Mucosa of descending colon (tissue), 3 donors: Measurements from ENCODE around the gene SPG7. TPM values are rescaled to one million over a fixed set of nuclear protein-coding genes. Genes with fewer than 3 reads are reported as not detected.
A peak's percentile ranks its signal among the peaks of the same experiment; 100 is the strongest.
"Not testable (repeated sequence)": the region's sequence is repeated elsewhere in the genome, so short reads cannot be mapped to it uniquely, and the experiment has no call there.

Source experiments
- ATAC-seq: fragments of 200-7000 bp; cut with Tn5 transposase; one replicate; pipeline ENCODE4 v1.9.1; 2020; ENCODE audit warnings: mild to moderate bottlenecking, moderate library complexity
- DNase-seq, 3 donors: peaks; one replicate each; pipeline ENCODE4 v3.0.0-alpha.2; 2020
- H3K36me3 ChIP-seq: fragments of 200-600 bp; one replicate; pipeline ENCODE4 v1.8.0; 2021; ENCODE audit warnings: low read depth, mild to moderate bottlenecking
- H3K4me1 ChIP-seq: fragments of 200-600 bp; one replicate; pipeline ENCODE4 v1.8.0; 2021; ENCODE audit warnings: low read depth, mild to moderate bottlenecking
- H3K4me3 ChIP-seq: fragments of 200-600 bp; one replicate; pipeline ENCODE4 v1.8.0; 2021; ENCODE audit warnings: mild to moderate bottlenecking
- H3K9me3 ChIP-seq: fragments of 200-600 bp; one replicate; pipeline ENCODE4 v1.8.0; 2021; ENCODE audit warnings: mild to moderate bottlenecking
- intact Hi-C, 2 donors: fragments of 100-400 bp; cut with DNase I in 1 of 2; cut with micrococcal nuclease in 1 of 2; formaldehyde crosslinking; loops; one replicate each; pipeline versions ENCODE4 v1.11.0 to v1.11.1; 2022; cut with DNase I, micrococcal nuclease
- total RNA-seq, 3 donors: library from RNA; stranded (reverse); fragmentation: NEBNext Ultra II Directional in 2 of 3; extraction: Animal tissue kit (Norgen Biotek cat#: 25700) in 2 of 3; gene quantifications; one replicate each; pipeline versions ENCODE4 v1.2.1 to v1.2.4, GENCODE V29; 2021 to 2023
- TF ChIP-seq, protein P1 (sequence below): fragments of 200-600 bp; IDR thresholded peaks from one replicate; pipeline ENCODE4 v1.8.0; 2022; ENCODE audit warnings: antibody characterized with exemption, mild to moderate bottlenecking
- donor health status: DM: no; HTN: no; CAD: no; lungs with moderate emphysema.
- donor health status: DM: no; HTN: no; CAD: no.
- donor health status: DM: no; HTN: yes; CAD: no.

SPG7 gene
- total RNA-seq, 3 donors from 2014 or later, result 112 to 137 (median 121) TPM

DNA sequence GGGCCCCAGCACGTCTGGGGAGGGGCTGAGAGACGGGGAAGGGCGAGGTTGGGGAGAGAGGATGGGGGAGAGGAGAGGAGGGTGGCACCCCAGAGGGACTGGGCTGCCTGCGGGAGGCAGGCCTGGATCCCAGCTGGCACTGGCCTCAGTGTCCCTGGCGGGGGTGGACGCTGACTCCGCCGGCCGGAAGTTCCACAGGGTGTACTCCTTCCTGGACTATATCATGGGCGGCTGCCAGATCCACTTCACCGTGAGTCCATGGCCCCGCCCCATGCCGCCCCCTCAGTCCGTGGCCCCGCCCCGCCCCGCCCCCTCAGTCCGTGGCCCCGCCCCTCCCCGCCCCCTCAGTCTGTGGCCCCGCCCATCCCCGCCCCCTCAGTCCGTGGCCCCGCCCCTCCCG is 78.7 kb downstream of the SPG7 start:
- intact Hi-C loops, result no loop called here
- Histone ChIP-seq H3K4me3 (no peak overlapping the region), H3K9me3 (no peaks in the 10 kb centered on the region), H3K4me1 (no peaks in the 10 kb centered on the region), H3K36me3 (no peaks in the 10 kb centered on the region)
- ATAC-seq, result peak; percentile 77
- peak in 1 of 3 donors; percentile 68 for DNase-seq
- TF ChIP-seq, protein P1, sequence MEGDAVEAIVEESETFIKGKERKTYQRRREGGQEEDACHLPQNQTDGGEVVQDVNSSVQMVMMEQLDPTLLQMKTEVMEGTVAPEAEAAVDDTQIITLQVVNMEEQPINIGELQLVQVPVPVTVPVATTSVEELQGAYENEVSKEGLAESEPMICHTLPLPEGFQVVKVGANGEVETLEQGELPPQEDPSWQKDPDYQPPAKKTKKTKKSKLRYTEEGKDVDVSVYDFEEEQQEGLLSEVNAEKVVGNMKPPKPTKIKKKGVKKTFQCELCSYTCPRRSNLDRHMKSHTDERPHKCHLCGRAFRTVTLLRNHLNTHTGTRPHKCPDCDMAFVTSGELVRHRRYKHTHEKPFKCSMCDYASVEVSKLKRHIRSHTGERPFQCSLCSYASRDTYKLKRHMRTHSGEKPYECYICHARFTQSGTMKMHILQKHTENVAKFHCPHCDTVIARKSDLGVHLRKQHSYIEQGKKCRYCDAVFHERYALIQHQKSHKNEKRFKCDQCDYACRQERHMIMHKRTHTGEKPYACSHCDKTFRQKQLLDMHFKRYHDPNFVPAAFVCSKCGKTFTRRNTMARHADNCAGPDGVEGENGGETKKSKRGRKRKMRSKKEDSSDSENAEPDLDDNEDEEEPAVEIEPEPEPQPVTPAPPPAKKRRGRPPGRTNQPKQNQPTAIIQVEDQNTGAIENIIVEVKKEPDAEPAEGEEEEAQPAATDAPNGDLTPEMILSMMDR, result no peak

DNA sequence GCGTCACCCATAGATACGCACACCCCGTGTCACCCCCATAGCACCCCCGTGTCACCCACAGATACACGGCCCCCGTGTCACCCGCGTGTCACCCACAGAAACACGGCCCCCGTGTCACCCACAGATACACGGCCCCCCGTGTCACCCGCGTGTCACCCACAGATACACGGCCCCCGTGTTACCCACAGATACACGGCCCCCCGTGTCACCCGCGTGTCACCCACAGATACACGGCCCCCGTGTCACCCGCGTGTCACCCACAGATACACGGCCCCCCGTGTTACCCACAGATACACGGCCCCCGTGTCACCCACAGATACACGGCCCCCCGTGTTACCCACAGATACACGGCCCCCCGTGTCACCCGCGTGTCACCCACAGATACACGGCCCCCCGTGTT is 79.5 kb downstream of the SPG7 start:
- intact Hi-C loops, DNase-seq, H3K9me3 ChIP-seq, H3K36me3 ChIP-seq, H3K4me1 ChIP-seq, ATAC-seq, H3K4me3 ChIP-seq: not testable (repeated sequence)

DNA sequence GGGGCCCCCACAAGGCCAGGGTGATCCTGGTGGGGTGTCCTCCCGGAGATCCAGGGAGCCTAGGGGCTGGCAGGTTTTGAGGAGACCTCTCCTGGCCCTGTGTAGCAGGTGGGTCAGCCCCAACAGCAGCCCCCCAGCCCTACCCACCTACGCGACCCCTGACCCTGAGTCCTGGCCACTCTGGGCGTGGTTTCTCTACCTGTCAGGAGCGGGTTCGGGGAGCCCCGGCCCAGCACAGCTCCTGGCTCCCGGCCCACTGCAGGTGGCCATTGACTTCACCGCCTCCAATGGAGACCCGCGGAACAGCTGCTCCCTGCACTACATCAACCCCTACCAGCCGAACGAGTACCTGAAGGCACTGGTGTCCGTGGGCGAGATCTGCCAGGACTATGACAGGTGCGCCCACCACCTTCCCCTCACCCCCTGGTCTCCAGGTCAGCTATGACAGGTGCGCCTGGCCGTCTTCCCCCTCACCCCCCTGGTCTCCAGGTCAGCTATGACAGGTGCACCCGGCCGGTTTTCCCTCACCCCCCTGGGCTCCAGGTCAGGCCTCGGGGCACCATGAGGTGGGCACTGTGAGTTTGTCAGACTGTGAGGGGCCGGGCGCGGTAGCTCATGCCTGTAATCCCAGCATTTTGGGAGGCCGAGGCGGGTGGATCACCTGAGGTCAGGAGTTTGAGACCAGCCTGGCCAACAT is 80.4 kb downstream of the SPG7 start:
- intact Hi-C loops, result no loop called here
- ATAC-seq (no peak), DNase-seq (no peak)
- Histone ChIP-seq H3K4me1 (no peaks in the 10 kb centered on the region), H3K9me3 (no peaks in the 10 kb centered on the region), H3K36me3 (no peaks in the 10 kb centered on the region), H3K4me3 (no peak overlapping the region)
- TF ChIP-seq, protein P1, result no peak

DNA sequence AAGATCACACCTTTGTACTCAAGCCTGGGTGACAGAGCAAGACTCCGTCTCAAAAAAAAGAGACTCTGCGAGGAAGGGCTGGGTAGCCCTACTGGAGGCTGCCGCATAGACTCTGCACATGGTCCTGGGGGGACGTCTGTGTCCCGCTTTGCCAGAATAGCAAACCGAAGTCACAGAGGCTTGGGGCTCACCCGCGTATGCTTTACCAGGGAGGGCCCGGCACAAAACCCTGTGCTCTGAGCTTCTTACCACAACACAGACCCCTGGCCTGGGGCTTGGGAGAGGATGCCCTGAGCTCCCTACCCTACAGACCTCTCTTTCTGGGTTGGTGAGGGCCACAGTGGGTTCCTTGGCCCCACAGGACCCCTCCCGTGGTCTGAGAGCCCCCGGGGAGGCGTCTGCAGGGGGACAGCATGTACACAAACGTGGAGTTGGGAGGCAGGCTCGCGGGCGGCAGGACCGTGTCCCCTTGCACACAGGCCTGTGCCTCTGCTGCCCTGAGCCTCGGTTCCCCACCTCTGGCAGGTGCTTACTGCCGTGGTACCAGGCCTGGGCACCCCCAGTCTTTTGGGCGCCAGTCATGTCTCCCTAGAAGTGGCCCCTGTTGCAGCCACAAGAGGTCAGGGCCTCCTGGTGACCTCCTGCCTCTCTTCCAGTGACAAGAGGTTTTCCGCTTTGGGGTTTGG is 81.2 kb downstream of the SPG7 start:
- no peaks in the 10 kb centered on the region for H3K36me3 ChIP-seq
- no peak for DNase-seq
- H3K4me1 ChIP-seq, result no peaks in the 10 kb centered on the region
- no peak for ATAC-seq
- H3K4me3 ChIP-seq, result no peak overlapping the region
- intact Hi-C loops, result no loop called here
- no peaks in the 10 kb centered on the region for H3K9me3 ChIP-seq
- TF ChIP-seq, protein P1, result no peak

DNA sequence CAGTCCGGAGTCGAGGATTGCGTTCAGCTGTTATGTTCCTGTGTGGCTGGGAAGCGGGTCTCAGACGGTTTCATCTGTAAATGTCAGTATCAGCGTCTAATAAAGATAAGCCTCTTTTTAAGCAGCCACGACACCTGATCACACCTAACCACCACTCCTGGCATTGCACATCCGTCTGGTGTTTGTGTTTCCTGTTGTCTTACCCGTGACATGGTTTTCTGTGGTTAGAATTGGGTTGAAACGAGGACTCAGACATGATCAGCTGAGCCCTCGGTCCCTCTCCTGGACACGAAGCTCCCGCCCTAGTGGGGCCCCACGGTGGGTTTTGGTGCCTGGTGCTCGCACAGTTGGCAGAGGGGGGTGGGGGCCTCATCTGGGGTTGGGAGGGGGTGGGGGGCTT is 85.6 kb downstream of the SPG7 start:
- ATAC-seq, result peak; percentile 54
- Histone ChIP-seq H3K9me3 (no peaks in the 10 kb centered on the region), H3K36me3 (no peaks in the 10 kb centered on the region), H3K4me1 (no peaks in the 10 kb centered on the region), H3K4me3 (no peak overlapping the region)
- no peak for DNase-seq
- TF ChIP-seq, protein P1, result no peak
- intact Hi-C loops, result no loop called here

DNA sequence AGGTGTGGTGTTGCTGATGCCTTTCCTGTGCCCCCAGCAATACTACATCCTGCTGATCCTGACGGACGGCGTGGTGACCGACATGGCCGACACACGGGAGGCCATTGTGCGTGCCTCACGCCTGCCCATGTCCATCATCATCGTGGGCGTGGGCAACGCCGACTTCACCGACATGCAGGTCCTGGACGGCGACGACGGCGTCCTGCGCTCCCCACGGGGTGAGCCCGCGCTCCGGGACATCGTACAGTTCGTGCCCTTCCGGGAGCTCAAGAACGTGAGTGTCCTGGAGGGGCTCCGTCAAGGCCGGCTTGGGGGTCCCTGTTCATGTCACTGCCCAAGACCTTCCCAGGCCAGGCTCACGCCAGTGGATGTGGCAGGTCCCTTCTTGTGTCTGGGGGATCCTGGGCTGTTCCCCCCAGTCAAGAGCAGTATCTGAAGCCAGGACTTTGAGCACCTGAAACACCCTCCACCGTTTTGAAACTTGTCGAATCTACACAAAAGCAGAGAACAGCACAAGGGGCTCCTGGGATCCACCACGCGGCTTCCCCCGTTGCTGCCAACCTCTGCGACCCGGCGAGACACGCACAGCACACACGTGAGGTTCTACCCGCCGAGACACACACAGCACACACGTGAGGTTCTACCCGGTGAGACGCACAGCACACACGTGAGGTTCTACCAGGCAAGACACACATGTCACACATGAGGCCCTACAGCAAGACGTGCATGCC is 87.3 kb downstream of the SPG7 start:
- no peaks in the 10 kb centered on the region for H3K36me3 ChIP-seq
- H3K4me1 ChIP-seq, result no peaks in the 10 kb centered on the region
- H3K9me3 ChIP-seq, result no peaks in the 10 kb centered on the region
- TF ChIP-seq, protein P1, result no peak
- H3K4me3 ChIP-seq, result no peak overlapping the region
- intact Hi-C loops, result no loop called here
- no peak for ATAC-seq
- DNase-seq, result no peak
